K562 (cell line): ENCODE data around the gene APOM. TPM values are rescaled to one million over a fixed set of nuclear protein-coding genes. Genes with fewer than 3 reads are reported as not detected.
A peak's percentile ranks its signal among the peaks of the same experiment; 100 is the strongest.

Experiments used
- ATF6 ChIP-seq: sonication (generic); formaldehyde crosslinking; IDR thresholded peaks from 2 replicates; pipeline ENCODE4 v1.4.0; 2020; ENCODE audit warnings: mild to moderate bottlenecking, missing genetic modification reagents
- BRD9 ChIP-seq: fragments of 450-650 bp; IDR thresholded peaks from 2 replicates; pipeline ENCODE4 v1.6.1; 2018; ENCODE audit warnings: low read depth; ENCODE audit not compliant: partially characterized antibody
- CTCF ChIP-seq, 3 experiments: IDR thresholded peaks in 2 of 3; conservative IDR thresholded peaks in 1 of 3; 2 replicates each; pipeline ENCODE4 v1.5.1; 2011 to 2012; ENCODE audit warnings: low read length in 3 of 3, mild to moderate bottlenecking in 3 of 3, control low read depth in 2 of 3, improper control_type of control experiment in 1 of 3, inconsistent platforms in 1 of 3, low read depth in 1 of 3, mixed read lengths in 1 of 3, moderate library complexity in 1 of 3; ENCODE audit not compliant: insufficient read depth in 2 of 3
- CUX1 ChIP-seq: fragments of 200-800 bp; sonication (Bioruptor generic); IDR thresholded peaks from 2 replicates; pipeline ENCODE4 v1.6.1; 2016; ENCODE audit warnings: missing genetic modification characterization, missing compliant biosample characterization
- FOXA3 ChIP-seq, 2 experiments: fragments of 450-650 bp in 1 of 2; sonication (generic) in 1 of 2; formaldehyde crosslinking; IDR thresholded peaks in 1 of 2; conservative IDR thresholded peaks in 1 of 2; 2 replicates each; pipeline versions ENCODE4 v1.4.0 to v1.8.0; 2020 to 2022; ENCODE audit warnings: mild to moderate bottlenecking in 2 of 2, missing genetic modification reagents in 1 of 2
- FUS ChIP-seq: fragments of 200-400 bp; formaldehyde crosslinking; optimal IDR thresholded peaks from 2 replicates; pipeline ENCODE3; 2017; ENCODE audit warnings: low read depth, low read length
- ILF3 ChIP-seq: fragments of 450-650 bp; IDR thresholded peaks from 2 replicates; pipeline ENCODE4 v1.6.1; 2018; ENCODE audit warnings: antibody characterized with exemption, mild to moderate bottlenecking, moderate library complexity, borderline replicate concordance
- KLF1 ChIP-seq: fragments of 450-650 bp; IDR thresholded peaks from 2 replicates; pipeline ENCODE4 v1.6.1; 2016; ENCODE audit warnings: missing genetic modification characterization, missing compliant biosample characterization
- MEIS2 ChIP-seq: fragments of 450-650 bp; IDR thresholded peaks from 2 replicates; pipeline ENCODE4 v1.6.1; 2014; ENCODE audit warnings: mild to moderate bottlenecking; ENCODE audit not compliant: partially characterized antibody
- NRF1 ChIP-seq, 2 experiments: fragments of 450-650 bp; IDR thresholded peaks in 1 of 2; conservative IDR thresholded peaks in 1 of 2; 2 replicates each; pipeline ENCODE4 v1.6.1; 2014; ENCODE audit warnings: mild to moderate bottlenecking in 2 of 2
- SIN3B ChIP-seq: fragments of 450-650 bp; IDR thresholded peaks from 2 replicates; pipeline ENCODE4 v1.6.1; 2017; ENCODE audit warnings: low read depth, mild to moderate bottlenecking, moderate library complexity
- SMARCE1 ChIP-seq: fragments of 450-650 bp; IDR thresholded peaks from 2 replicates; pipeline ENCODE4 v1.7.1; 2016; ENCODE audit warnings: mild to moderate bottlenecking
- ZBTB1 ChIP-seq: sonication (generic); formaldehyde crosslinking; IDR thresholded peaks from 2 replicates; pipeline ENCODE4 v1.8.1; 2023; ENCODE audit warnings: missing genetic modification reagents, low read depth, mild to moderate bottlenecking, borderline replicate concordance
- ZNF12 ChIP-seq: sonication (generic); formaldehyde crosslinking; IDR thresholded peaks from 2 replicates; pipeline ENCODE4 v1.4.0; 2020; ENCODE audit warnings: mild to moderate bottlenecking, missing genetic modification reagents
- ZNF134 ChIP-seq: fragments of 250-450 bp; sonication (Bioruptor Pico); conservative IDR thresholded peaks from 2 replicates; pipeline ENCODE4 v1.4.0; 2020
- ZNF224 ChIP-seq: sonication (generic); formaldehyde crosslinking; IDR thresholded peaks from 2 replicates; pipeline ENCODE4 v1.8.0; 2022; ENCODE audit warnings: mild to moderate bottlenecking, missing genetic modification reagents
- polyA plus RNA-seq, 8 experiments: library from polyadenylated mRNA; depleted of rRNA in 4 of 8; stranded (reverse) in 5 of 8; unstranded in 3 of 8; fragments of >200 nt; fragmentation: Nextera tagmentation in 2 of 8; fragmentation: Illumina TruSeq in 1 of 8; extraction: Ambion mirVana in 2 of 8; extraction: Trizol in 1 of 8; gene quantifications; 2 replicates each; pipeline versions ENCODE4 v1.2.1 to v1.2.3, GENCODE V29; 2011 to 2014; ENCODE audit warnings: inconsistent platforms in 1 of 8, missing spikeins in 1 of 8
- total RNA-seq, 7 experiments: library from RNA; depleted of rRNA in 6 of 7; stranded (reverse); fragments of >200 nt in 6 of 7; fragmentation: Illumina TruSeq in 2 of 7; extraction: Trizol in 2 of 7; gene quantifications; 2 replicates each; pipeline versions ENCODE4 v1.2.1 to v1.2.3, GENCODE V29; 2011 to 2021; ENCODE audit warnings: low replicate concordance in 1 of 7

Gene APOM
- total and polyA plus RNA-seq, 9 of the 15 experiments (the other 6 are each of a cell fraction or from before 2014, with no cell fraction given), result 5.7 to 24.3 (median 10.4) TPM

GRCh38 chr6:31690231-31691077, 34.8 kb downstream of the APOM start (continued):
- peak; percentile 78; the same call in 1 of the 2 replicates for TF ChIP-seq KLF1
- TF ChIP-seq ZNF134, result no peak
- TF ChIP-seq CUX1, result no peak
- TF ChIP-seq NRF1 (conservative IDR thresholded peaks at IDR 0.05 in 1 of 2, IDR thresholded peaks at IDR 0.05 in 1 of 2), result peak in 1 of 2 experiments; percentile 23; a peak in 2 of 4 replicates
- TF ChIP-seq CTCF (IDR thresholded peaks at IDR 0.05 in 2 of 3, conservative IDR thresholded peaks at IDR 0.05 in 1 of 3; ENCODE audit: insufficient read depth in 2 of 3, low read depth in 1 of 3, low read length in 3 of 3), result no peak
- TF ChIP-seq MEIS2, result peak; percentile 3
- no peak for TF ChIP-seq FUS
- no peak for TF ChIP-seq ZBTB1 (CRISPR knock-in tag)
- no peak for TF ChIP-seq ILF3
- TF ChIP-seq ZNF12 (CRISPR knock-in tag), result peak; percentile 54; the same call in 1 of the 2 replicates
- peak; percentile 95 for TF ChIP-seq BRD9
- no peak for TF ChIP-seq ATF6 (CRISPR knock-in tag)
- TF ChIP-seq SMARCE1, result peak; percentile 100
- TF ChIP-seq FOXA3 (CRISPR knock-in tag; conservative IDR thresholded peaks at IDR 0.05 in 1 of 2, IDR thresholded peaks at IDR 0.05 in 1 of 2), result 0 out of 4 replicates have a peak, but pooled peaks of 1 of the 2 experiments have one; percentile 34
- TF ChIP-seq ZNF224 (CRISPR knock-in tag), result 0 out of 2 replicates have a peak, but pooled peaks have one; percentile 18
- no peak for TF ChIP-seq SIN3B
